Stimulated activated CD4-positive, alpha-beta T cell treated with anti-CD3 and anti-CD28 coated beads, TNF-alpha, amount 100 ng/mL, for 1 hour (primary cell): ENCODE data around the gene ECI1.

Experiments
- DNase-seq, 3 donors: peaks; one replicate each; pipeline ENCODE4 v3.0.0-alpha.2; 2020; ENCODE audit warnings: low read depth in 3 of 3, low spot score in 1 of 3

ECI1 gene

GRCh38 chr16:2233872-2234812 lies 17.2 kb downstream of the ECI1 start:
- DNase-seq: no peak

DNA sequence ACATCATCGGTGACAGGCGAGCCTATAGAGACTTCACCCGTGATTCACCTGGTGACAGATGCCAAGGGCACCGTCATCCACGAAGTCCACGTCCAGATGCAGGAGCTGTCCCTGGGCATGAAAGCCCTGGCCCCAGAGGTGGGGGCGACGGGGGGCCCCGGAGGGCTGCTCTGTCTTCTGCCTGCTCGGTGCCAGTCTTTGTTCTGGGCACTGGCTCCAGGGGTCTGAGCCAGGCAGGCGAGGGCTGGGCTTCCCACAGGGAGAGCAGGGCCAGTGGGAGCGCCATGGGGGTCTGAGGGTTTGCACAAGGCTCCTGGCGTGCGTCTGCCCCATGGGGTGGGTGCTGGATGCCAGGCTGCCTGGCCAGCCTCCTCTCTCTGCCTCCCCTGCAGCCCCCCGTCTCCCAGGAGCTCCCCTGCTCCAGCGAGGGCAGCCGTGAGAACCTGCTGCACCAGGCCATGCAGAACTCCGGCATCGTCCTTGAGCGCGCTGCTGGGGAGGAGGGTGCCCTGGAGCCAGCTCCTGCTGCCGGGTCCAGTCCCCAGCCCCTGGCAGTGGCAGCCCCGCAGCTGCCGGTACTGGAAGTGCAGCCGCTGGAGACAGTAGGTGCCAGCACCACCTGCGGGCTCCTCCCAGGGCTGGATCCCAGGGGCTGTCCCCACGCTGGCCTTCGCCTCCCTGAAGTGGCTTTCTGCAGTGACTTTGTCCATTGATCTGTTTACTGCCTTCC lies 18.2 kb downstream of the ECI1 start:
- no peak for DNase-seq

- no peak for DNase-seq
These were observed 19.0 kb downstream of the ECI1 start for GRCh38 chr16:2232094-2232990.

- DNase-seq: no peak
These were observed 20.1 kb downstream of the ECI1 start for GRCh38 chr16:2231016-2231931.

- no peak for DNase-seq
These were observed 21.0 kb downstream of the ECI1 start for GRCh38 chr16:2230376-2230775.

GRCh38 chr16:2229632-2230250 lies 21.6 kb downstream of the ECI1 start:
- no peak for DNase-seq

DNA sequence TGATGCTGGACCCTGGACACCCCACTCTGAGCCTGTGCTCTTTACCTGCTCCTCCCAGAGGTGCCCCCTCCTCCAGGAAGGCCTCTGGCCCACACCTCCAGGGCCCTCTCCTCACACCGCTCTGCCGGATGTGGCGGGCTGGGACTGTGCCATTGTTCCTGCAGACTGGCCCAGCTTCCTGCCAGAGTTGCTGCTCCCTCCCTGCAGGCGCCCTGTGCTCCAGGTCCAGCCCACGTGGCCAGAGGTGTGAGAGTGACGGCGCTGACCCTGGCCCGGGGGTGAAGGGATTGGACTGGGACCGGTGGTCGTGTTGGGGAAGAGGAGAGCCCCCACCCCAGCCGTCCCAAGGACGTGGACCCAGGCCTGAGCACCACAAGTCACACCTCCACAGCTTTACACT lies 22.3 kb downstream of the ECI1 start:
- no peak for DNase-seq

- no peak for DNase-seq
These were observed 23.1 kb downstream of the ECI1 start for GRCh38 chr16:2228161-2228824.

- DNase-seq: no peak
These were observed 24.5 kb downstream of the ECI1 start for GRCh38 chr16:2226918-2227317.

DNA sequence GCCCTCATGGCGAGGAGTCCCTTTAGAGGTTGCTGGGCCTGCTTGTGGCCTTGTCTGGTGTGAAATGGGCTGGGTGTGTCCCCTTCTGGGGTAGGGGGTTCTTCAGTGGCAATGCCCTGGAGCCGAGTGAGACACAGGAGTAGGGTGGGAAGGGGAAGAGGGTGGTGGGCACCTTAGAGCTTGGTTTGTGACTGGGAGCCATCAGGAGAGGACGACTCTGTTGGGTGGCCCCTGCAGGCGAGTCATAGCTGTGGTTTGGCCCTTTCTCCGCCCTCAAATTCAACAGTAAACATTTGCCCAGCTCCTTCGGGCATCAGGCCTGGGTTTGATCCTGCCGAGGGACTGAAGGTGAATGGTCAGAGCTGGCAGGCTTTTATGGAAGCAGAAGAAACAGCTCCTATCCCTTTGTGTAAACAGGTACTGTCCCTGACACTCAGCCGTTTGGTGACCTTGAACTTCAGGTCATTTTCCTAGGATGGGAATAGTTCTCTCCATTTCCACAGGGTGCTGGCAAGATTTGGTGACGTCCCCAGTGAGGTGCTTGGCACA lies 25.1 kb downstream of the ECI1 start:
- DNase-seq: no peak

GRCh38 chr16:2223942-2224486 lies 27.4 kb downstream of the ECI1 start:
- DNase-seq: no peak

- peak; percentile 97 to 98 (median 98) for DNase-seq
These were observed 28.0 kb downstream of the ECI1 start, which contains the start of gene E4F1 for GRCh38 chr16:2223221-2223941. E4F1 (plus strand) TSS chr16:2223591; CDS start chr16:2223614, 23 bp downstream.

GRCh38 chr16:2216330-2216729 lies 35.1 kb downstream of the ECI1 start:
- no peak for DNase-seq

GRCh38 chr16:2214719-2214968 lies 36.7 kb downstream of the ECI1 start, which contains the start of gene PGP:
PGP (minus strand) TSS chr16:2214840; CDS start chr16:2214777, 63 bp downstream.
- DNase-seq: no peak

DNA sequence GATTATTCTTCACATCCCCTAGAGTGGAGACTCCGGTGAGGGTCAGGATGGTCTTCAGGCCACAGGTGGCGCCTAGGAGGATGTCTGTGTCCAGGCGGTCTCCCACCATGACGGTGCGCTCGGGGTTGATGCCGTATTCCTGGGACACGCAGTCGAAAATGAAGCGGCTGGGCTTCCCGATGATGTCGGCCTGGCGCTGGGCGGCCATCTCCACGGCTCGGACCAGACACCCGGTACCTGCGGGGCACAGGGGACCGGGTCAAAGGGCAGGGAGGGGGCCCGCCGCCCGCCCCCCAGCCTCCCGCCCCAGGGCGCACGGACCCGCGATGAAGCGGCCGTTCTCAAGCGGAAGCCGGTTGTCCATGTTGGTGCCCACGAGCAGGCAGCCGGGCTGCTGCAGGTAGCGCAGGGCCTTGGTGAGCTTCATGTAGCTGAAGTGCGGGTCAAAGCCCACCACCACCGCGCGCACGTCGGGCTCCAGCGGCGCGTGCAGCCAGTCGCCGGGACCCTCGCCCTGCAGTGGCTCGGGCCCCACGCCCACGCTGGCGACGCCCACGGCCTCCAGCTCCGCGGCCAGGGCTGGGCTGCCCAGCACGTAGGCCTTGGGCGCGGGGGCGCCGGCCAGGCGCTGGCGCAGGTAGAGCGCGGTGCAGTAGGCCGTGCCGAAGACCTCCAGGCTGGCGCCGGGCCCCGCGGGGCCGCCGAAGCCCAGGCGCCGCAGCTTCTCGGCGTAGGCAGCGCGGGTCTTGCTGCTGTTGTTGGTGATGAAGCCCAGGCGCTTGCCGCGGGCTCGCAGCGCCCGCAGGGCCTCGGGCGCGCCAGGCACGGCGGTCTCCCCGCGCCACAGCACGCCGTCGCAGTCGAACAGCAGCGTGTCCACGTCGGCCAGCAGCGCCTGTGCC lies 37.3 kb downstream of the ECI1 start:
- no peak for DNase-seq

GRCh38 chr16:2212362-2213324 lies 38.7 kb downstream of the ECI1 start:
- no peak for DNase-seq
